Measurements from ENCODE around the gene CHD9.

CHD9 gene

DNA sequence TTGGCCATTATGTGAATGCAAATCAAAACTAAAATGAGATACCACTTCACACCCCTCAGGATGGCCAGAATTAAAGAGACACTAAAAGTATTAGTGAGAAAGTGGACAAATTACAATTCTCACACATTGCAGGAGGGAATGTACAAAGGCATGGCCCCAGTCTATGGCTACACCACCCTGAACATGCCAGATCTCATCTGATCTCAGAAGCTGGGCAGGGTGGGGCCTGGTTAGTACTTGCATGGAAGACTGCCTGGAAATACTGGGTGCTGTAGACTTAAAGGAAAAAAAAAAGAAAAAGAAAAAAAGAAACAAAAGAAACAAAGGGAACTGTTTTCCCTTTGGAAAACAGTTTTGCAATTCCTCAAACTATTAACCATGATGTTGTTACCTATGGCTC is 282.5 kb downstream of the CHD9 start:
- TF ChIP-seq, protein P1, sequence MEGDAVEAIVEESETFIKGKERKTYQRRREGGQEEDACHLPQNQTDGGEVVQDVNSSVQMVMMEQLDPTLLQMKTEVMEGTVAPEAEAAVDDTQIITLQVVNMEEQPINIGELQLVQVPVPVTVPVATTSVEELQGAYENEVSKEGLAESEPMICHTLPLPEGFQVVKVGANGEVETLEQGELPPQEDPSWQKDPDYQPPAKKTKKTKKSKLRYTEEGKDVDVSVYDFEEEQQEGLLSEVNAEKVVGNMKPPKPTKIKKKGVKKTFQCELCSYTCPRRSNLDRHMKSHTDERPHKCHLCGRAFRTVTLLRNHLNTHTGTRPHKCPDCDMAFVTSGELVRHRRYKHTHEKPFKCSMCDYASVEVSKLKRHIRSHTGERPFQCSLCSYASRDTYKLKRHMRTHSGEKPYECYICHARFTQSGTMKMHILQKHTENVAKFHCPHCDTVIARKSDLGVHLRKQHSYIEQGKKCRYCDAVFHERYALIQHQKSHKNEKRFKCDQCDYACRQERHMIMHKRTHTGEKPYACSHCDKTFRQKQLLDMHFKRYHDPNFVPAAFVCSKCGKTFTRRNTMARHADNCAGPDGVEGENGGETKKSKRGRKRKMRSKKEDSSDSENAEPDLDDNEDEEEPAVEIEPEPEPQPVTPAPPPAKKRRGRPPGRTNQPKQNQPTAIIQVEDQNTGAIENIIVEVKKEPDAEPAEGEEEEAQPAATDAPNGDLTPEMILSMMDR (IDR thresholded peaks at IDR 0.05; ENCODE audit: insufficient read depth, low read depth, low read length, missing control alignments), result no peak

DNA sequence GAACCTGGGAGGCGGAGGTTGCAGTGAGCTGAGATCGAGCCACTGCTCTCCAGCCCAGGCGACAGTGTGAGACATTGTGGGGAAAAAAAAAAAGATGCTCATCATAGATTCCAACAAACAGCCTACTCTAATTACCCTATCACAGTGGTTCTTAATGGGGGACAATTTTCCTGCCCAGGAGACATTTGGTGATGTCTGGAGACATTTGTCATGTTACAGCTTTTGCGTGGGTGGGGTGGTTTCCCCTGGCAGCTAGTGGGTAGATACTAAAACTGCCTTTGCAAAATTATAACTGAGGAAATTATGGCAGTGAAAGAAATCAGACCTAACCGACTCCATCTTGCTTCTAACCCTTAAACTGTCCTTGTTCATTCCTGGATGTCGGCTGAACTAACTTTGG is 287.0 kb downstream of the CHD9 start:
- no peak overlapping the region for H3K4me3 ChIP-seq (ENCODE audit: low read depth, low read length)
- no peak for DNase-seq (ENCODE audit: low read depth)
- TF ChIP-seq, protein P1 (IDR thresholded peaks at IDR 0.05; ENCODE audit: insufficient read depth, low read depth, low read length, missing control alignments), result no peak

More for the DNA sequence above, 282.5 kb downstream of the CHD9 start:
- DNase-seq (ENCODE audit: low read depth), result no peak
- H3K4me3 ChIP-seq (ENCODE audit: low read depth, low read length), result no peak overlapping the region

DNA sequence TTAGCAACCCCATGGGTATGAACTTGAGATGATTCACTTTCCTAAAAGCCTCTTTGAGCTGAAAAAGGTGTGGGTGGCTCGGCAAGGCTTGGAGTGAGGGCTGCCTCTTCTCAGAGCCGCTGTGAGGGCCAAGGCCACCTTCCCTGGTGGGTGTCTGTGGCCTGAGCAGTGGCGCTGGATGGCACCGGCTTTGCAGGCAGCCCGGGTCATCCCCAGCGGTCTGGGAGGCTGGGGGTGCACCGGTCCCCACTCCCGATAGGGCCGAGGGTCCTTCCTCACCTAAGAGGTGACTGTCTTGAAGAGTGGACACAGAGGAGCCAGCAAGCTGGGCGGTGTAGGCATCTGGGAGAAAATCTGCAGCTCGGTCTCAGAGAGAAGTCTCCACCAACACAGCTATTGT is 300.3 kb downstream of the CHD9 start:
- no peak overlapping the region for H3K4me3 ChIP-seq (ENCODE audit: low read depth, low read length)
- DNase-seq (ENCODE audit: low read depth), result no peak
- TF ChIP-seq, protein P1 (IDR thresholded peaks at IDR 0.05; ENCODE audit: insufficient read depth, low read depth, low read length, missing control alignments), result no peak

DNA sequence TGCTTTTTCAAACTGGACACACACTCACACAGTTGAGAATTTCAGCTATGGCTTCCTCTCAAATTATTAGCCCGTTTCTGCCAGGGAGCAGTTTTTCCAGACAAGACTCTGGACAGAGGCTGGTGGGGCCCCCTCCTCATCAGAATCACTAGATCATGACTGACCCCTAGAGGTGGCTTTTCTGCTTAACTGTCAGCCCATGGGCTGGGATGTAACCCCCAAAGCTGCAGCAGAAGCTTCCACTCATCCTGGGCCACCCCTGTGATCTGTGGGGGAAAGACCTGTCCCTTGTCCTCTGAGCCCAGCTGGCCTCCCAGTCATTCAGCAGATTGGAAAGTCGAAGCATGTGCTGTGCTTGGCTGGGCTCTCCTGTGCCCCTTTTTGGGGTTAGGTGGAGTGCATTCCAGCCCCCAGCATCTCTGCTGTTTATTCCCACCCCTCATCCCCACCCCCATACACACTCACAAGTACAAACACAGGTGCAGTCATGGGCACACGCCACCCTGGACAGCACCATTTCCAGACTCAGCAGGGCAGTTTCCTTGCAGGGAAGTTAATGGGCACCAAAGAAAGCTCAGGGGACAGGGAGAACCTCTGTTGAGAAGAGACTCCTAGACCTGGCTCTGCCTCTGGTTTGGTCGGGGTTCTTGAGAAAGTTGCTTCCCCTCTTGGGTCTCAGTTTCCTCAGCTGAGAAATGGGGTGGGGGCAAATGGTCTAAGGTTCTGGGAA is 301.9 kb downstream of the CHD9 start:
- H3K4me3 ChIP-seq (ENCODE audit: low read depth, low read length), result no peak overlapping the region
- TF ChIP-seq, protein P1 (IDR thresholded peaks at IDR 0.05; ENCODE audit: insufficient read depth, low read depth, low read length, missing control alignments), result no peak
- no peak for DNase-seq (ENCODE audit: low read depth)

DNA sequence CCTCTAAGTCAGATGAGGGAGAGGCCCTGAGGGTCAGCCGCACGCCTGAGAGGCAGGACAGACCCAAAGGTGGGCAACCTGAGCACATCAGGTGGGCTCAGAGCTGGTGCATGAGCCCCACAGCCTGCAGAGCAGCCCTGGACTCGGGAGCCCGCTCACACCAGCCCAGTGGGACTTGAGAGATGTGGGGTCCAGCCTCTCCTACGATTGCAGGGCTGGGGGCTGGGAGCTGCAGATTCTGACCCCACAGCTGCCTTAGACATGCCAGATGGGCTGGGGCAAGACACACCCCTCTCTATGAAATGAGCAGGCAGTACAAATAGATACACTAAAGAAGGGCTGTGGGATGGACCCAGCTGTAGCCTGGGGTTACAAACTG is 302.4 kb downstream of the CHD9 start:
- DNase-seq (ENCODE audit: low read depth), result no peak
- H3K4me3 ChIP-seq (ENCODE audit: low read depth, low read length), result no peak overlapping the region
- TF ChIP-seq, protein P1 (IDR thresholded peaks at IDR 0.05; ENCODE audit: insufficient read depth, low read depth, low read length, missing control alignments), result no peak

DNA sequence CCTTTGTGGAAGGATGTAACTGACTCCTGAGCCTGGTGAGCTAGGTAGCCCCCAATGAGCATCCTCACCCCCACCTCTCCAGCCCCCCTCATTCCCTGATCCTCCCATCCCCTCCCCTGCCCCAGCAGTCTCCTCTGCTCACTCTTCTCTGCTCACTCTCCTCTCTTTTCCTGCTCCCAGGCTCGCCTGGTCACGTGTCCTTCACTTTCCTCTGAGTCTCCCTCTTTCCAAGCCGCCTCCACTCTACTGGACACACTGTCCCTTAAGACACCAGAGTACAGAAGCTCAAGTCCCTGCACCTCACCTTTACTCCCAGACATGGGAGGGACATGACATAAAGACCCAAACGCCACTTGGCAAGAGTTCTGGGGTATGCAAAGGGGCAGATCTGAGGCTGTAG is 303.2 kb downstream of the CHD9 start:
- TF ChIP-seq, protein P1 (IDR thresholded peaks at IDR 0.05; ENCODE audit: insufficient read depth, low read depth, low read length, missing control alignments), result no peak
- no peak for DNase-seq (ENCODE audit: low read depth)

DNA sequence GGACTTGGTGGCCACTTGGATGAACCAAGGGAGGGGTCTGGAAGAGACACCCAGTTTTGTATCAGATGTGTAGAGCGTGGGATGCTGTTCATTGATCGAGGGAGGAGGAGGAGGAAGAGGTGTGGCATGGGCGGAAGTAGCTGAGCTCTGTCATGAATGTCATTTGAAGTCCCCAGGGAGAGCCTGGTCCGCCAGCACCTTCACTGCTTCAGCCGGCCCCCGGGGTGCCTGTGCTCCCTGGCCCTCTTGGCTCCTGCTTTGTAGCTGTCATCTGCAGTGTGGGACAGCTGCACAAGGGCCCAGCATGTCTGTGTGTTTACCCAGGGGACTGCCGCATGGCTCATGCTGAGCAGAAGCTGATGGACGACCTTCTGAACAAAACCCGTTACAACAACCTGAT is 304.1 kb downstream of the CHD9 start:
- TF ChIP-seq, protein P1 (IDR thresholded peaks at IDR 0.05; ENCODE audit: insufficient read depth, low read depth, low read length, missing control alignments), result no peak
- H3K4me3 ChIP-seq (ENCODE audit: low read depth, low read length), result no peak overlapping the region
- DNase-seq (ENCODE audit: low read depth), result peak; percentile 48

More for the DNA sequence above, 303.2 kb downstream of the CHD9 start:
- H3K4me3 ChIP-seq (ENCODE audit: low read depth, low read length), result no peak overlapping the region
